Transverse colon (tissue), 4 donors: ENCODE data around the gene MYO7A.

Experiments used
- CTCF ChIP-seq, 5 experiments: fragments of 200-600 bp in 3 of 5; fragments of 450-650 bp in 2 of 5; sonication (generic) in 3 of 5; IDR thresholded peaks; 1 replicate in 2 of 5; 2 replicates in 3 of 5; pipeline ENCODE4 v1.5.1; 2016 to 2017; ENCODE audit warnings: antibody characterized with exemption in 5 of 5, inconsistent platforms in 3 of 5, mild to moderate bottlenecking in 2 of 5, moderate library complexity in 1 of 5
- POLR2AphosphoS5 ChIP-seq, 3 donors: sonication (generic); formaldehyde crosslinking; IDR thresholded peaks; one replicate each; pipeline ENCODE4 v1.6.1; 2016; ENCODE audit warnings: antibody characterized with exemption in 3 of 3

- TF ChIP-seq POLR2AphosphoS5 (IDR thresholded peaks at IDR 0.05) (no peak), CTCF (IDR thresholded peaks at IDR 0.05) (no peak)
Measured at GRCh38 chr11:77079666-77080065, 48.4 kb upstream of the MYO7A start.
